Spleen (tissue), 7 donors: ENCODE results near the gene RING1.

Experiments used
- POLR2A ChIP-seq, 3 donors: fragments of 450-650 bp; IDR thresholded peaks; one replicate each; pipeline ENCODE4 v1.5.1; 2017; ENCODE audit warnings: antibody characterized with exemption in 3 of 3, mild to moderate bottlenecking in 1 of 3
- TF ChIP-seq, protein P1 (sequence below), 11 experiments: fragments of 200-600 bp in 7 of 11; fragments of 450-650 bp in 4 of 11; sonication (generic) in 4 of 11; IDR thresholded peaks in 8 of 11; conservative IDR thresholded peaks in 3 of 11; 1 replicate in 7 of 11; 2 replicates in 4 of 11; pipeline versions ENCODE4 v1.4.0 to v1.8.0; 2016 to 2021; ENCODE audit warnings: antibody characterized with exemption in 11 of 11, inconsistent platforms in 4 of 11, mild to moderate bottlenecking in 1 of 11
- donor health status: DM: no; HTN: no; CAD: no; lungs with moderate emphysema.
- donor health status: DM: no; HTN: no; CAD: no.
- donor health status: DM: no; HTN: no; CAD: no.

DNA sequence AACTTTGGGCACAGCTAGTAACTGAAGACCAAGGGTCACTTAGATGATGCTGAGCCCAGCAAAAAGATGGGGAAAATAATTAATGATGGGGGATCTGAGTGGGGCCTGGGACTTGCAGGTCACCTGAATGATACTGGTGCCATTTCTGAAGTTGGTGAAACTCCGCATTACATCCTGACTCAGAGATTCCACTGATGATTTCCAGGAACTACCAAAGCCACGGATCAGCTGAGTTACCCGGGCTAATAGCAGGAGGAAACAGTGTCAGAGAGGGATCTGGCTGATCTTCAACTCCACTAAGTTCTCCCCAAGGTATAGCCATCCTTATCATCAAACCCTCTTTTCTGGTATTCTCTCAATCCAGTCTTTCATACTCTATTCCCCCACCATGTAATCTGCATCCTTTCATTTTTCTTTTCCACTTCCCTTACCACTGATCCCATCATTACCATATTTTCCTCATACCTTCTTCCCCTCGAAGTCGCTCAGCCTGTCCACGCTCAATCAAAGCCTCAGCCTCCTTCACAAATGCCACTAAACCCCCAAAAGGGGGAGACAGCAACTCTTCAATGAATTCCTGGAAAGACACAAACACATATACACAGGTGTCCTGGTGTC, 43.2 kb downstream of the RING1 start:
- TF ChIP-seq POLR2A (IDR thresholded peaks at IDR 0.05) = no peak
- TF ChIP-seq, protein P1, sequence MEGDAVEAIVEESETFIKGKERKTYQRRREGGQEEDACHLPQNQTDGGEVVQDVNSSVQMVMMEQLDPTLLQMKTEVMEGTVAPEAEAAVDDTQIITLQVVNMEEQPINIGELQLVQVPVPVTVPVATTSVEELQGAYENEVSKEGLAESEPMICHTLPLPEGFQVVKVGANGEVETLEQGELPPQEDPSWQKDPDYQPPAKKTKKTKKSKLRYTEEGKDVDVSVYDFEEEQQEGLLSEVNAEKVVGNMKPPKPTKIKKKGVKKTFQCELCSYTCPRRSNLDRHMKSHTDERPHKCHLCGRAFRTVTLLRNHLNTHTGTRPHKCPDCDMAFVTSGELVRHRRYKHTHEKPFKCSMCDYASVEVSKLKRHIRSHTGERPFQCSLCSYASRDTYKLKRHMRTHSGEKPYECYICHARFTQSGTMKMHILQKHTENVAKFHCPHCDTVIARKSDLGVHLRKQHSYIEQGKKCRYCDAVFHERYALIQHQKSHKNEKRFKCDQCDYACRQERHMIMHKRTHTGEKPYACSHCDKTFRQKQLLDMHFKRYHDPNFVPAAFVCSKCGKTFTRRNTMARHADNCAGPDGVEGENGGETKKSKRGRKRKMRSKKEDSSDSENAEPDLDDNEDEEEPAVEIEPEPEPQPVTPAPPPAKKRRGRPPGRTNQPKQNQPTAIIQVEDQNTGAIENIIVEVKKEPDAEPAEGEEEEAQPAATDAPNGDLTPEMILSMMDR (IDR thresholded peaks at IDR 0.05 in 8 of 11, conservative IDR thresholded peaks at IDR 0.05 in 3 of 11) = no peak
